Measurements from ENCODE around the gene GABRR2. TPM values are rescaled to one million over a fixed set of nuclear protein-coding genes. Genes with fewer than 3 reads are reported as not detected.

GABRR2 gene
- total and polyA plus RNA-seq, 10 of the 15 experiments (the other 5 are each of a cell fraction or from before 2014, with no cell fraction given): 0.16 to 0.72 (median 0.32) TPM; not detected in 2

DNA sequence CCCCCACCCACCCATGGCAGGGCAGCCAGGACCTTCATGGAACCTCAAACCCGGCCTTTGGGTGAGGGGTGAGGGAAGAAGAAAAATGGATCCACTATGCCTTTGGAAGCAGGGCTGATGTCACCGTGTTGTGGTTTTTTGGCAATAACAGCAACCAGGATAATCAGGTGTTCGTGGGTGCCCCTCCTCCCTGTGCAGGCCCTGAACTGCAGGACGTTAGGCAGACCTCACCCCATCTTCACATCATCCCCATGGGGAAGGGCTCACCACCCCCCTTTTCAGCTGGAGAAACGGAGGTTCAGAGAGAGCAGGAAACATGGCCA, 3.6 kb downstream of the GABRR2 start:
- no peak overlapping the region for H3K4me3 ChIP-seq
- DNase-seq (ENCODE audit: low read depth, low spot score) (no peak), FAIRE-seq (no peak), ATAC-seq (no peak)
- in situ Hi-C loops (cut with MboI): no loop called here
- H2AFZ ChIP-seq (ENCODE audit: control insufficient read depth, low read depth, low read length): no peak overlapping the region
- intact Hi-C loops (cut with micrococcal nuclease; ENCODE audit: unreplicated experiment): no loop called here
- H3K4me1 ChIP-seq (ENCODE audit: control insufficient read depth, insufficient read depth, low read length): no peaks in the 10 kb centered on the region; the same call in 1 of the 2 replicates
- ChIA-PET POLR2A (interaction anchor here (0.8 kb wide), 1 partner anchor 12 kb away, joined by 3 read pairs; no protein-coding TSS in a partner anchor), RAD21 (ENCODE audit: unreplicated experiment) (no interaction called here), CTCF (interaction anchor here (1.2 kb wide), 2 partner anchors 14 to 60 kb away, joined by 3 read pairs; no protein-coding TSS in a partner anchor), SMC1A (ENCODE audit: uncharacterized antibody, unreplicated experiment) (interaction anchor here (0.6 to 1.1 kb wide), 3 partner anchors 33 to 821 kb away, joined by 3 to 6 read pairs (median 3); no protein-coding TSS in a partner anchor)
- 74% methylated on average over 5 of the region's 5 CpGs for WGBS (ENCODE audit: insufficient coverage, insufficient replicate concordance, low lambda C conversion rate, missing lambda C conversion rate)
- no TSS peak for BruUV-seq (replicated peaks)
- no peak overlapping the region for H3K9ac ChIP-seq (ENCODE audit: control insufficient read depth, insufficient read depth, low read length)
- H3K4me2 ChIP-seq (ENCODE audit: control insufficient read depth, insufficient read depth): no peak overlapping the region
- H3K79me2 ChIP-seq (ENCODE audit: control insufficient read depth, insufficient read depth, low read length): no peaks in the 10 kb centered on the region
- H3K9me3 ChIP-seq (replicated peaks; ENCODE audit: control insufficient read depth, insufficient read depth, low read length): no peaks in the 10 kb centered on the region
- no peaks in the 10 kb centered on the region for H3K27me3 ChIP-seq (replicated peaks in 1 of 2; ENCODE audit: control insufficient read depth in 2 of 2, insufficient read depth in 2 of 2, low read length in 1 of 2)
- H3K27ac ChIP-seq (ENCODE audit: control insufficient read depth, insufficient read depth): no peak overlapping the region
- H3K36me3 ChIP-seq (ENCODE audit: control insufficient read depth in 2 of 2, insufficient read depth in 2 of 2, low read length in 1 of 2): no peaks in the 10 kb centered on the region
- TF ChIP-seq IRF4 (IDR thresholded peaks at IDR 0.05; ENCODE audit: low read depth, low read length): no peak
- no peak for TF ChIP-seq RB1 (IDR thresholded peaks at IDR 0.05; ENCODE audit: borderline replicate concordance)
- no peak for TF ChIP-seq ZZZ3 (IDR thresholded peaks at IDR 0.05; ENCODE audit: control insufficient read depth, insufficient read length, low read depth)
- no peak for TF ChIP-seq HDGF (IDR thresholded peaks at IDR 0.05)
- TF ChIP-seq NR2C1 (IDR thresholded peaks at IDR 0.05): no peak
- no peak for TF ChIP-seq NRF1 (conservative IDR thresholded peaks at IDR 0.05; ENCODE audit: low read depth, low read length)
- no peak for TF ChIP-seq MXI1 (IDR thresholded peaks at IDR 0.05; ENCODE audit: low read depth, low read length)
- TF ChIP-seq MTA3 (IDR thresholded peaks at IDR 0.05; ENCODE audit: borderline replicate concordance, low read length): no peak
- no peak for TF ChIP-seq MYB (IDR thresholded peaks at IDR 0.05; ENCODE audit: borderline replicate concordance, low read depth, low read length)
- TF ChIP-seq MEF2A (IDR thresholded peaks at IDR 0.05; ENCODE audit: insufficient read depth, low read depth, low read length): no peak
- no peak for TF ChIP-seq KAT2A (conservative IDR thresholded peaks at IDR 0.05; ENCODE audit: control insufficient read depth, low read depth, low read length)
- TF ChIP-seq RUNX3 (IDR thresholded peaks at IDR 0.05; ENCODE audit: low read length): no peak
- TF ChIP-seq, protein P1, sequence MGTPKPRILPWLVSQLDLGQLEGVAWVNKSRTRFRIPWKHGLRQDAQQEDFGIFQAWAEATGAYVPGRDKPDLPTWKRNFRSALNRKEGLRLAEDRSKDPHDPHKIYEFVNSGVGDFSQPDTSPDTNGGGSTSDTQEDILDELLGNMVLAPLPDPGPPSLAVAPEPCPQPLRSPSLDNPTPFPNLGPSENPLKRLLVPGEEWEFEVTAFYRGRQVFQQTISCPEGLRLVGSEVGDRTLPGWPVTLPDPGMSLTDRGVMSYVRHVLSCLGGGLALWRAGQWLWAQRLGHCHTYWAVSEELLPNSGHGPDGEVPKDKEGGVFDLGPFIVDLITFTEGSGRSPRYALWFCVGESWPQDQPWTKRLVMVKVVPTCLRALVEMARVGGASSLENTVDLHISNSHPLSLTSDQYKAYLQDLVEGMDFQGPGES (IDR thresholded peaks at IDR 0.05): no peak
- no peak for TF ChIP-seq YY1 (IDR thresholded peaks at IDR 0.05; ENCODE audit: low read depth, low read length)
- no peak for TF ChIP-seq TCF12 (IDR thresholded peaks at IDR 0.05; ENCODE audit: low read depth, low read length)
- TF ChIP-seq, protein P2, sequence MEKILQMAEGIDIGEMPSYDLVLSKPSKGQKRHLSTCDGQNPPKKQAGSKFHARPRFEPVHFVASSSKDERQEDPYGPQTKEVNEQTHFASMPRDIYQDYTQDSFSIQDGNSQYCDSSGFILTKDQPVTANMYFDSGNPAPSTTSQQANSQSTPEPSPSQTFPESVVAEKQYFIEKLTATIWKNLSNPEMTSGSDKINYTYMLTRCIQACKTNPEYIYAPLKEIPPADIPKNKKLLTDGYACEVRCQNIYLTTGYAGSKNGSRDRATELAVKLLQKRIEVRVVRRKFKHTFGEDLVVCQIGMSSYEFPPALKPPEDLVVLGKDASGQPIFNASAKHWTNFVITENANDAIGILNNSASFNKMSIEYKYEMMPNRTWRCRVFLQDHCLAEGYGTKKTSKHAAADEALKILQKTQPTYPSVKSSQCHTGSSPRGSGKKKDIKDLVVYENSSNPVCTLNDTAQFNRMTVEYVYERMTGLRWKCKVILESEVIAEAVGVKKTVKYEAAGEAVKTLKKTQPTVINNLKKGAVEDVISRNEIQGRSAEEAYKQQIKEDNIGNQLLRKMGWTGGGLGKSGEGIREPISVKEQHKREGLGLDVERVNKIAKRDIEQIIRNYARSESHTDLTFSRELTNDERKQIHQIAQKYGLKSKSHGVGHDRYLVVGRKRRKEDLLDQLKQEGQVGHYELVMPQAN (conservative IDR thresholded peaks at IDR 0.05): no peak
- TF ChIP-seq, protein P3, sequence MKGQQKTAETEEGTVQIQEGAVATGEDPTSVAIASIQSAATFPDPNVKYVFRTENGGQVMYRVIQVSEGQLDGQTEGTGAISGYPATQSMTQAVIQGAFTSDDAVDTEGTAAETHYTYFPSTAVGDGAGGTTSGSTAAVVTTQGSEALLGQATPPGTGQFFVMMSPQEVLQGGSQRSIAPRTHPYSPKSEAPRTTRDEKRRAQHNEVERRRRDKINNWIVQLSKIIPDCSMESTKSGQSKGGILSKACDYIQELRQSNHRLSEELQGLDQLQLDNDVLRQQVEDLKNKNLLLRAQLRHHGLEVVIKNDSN (IDR thresholded peaks at IDR 0.05; ENCODE audit: borderline replicate concordance, extremely low read length, insufficient read depth, low read depth, low read length): no peak
- no peak for TF ChIP-seq EP300 (IDR thresholded peaks at IDR 0.05; ENCODE audit: borderline replicate concordance in 1 of 2, control insufficient read depth in 1 of 2, low read depth in 2 of 2, low read length in 2 of 2)
- no peak for TF ChIP-seq SIN3A (IDR thresholded peaks at IDR 0.05; ENCODE audit: low read depth, low read length)
- no peaks in the 10 kb centered on the region for H4K20me1 ChIP-seq (ENCODE audit: control insufficient read depth, insufficient read depth)
